Activated CD4-positive, alpha-beta T cell treated with anti-CD3 and anti-CD28 coated beads, Interleukin-2, Interleukin-6, amounts not matched to agents 100 ng/mL and 50 ng/mL, durations not matched to agents 16 hours and 8 hours (primary cell): Measurements from ENCODE around the gene SLC9A4.
"Not testable (repeated sequence)": the region's sequence is repeated elsewhere in the genome, so short reads cannot be mapped to it uniquely, and the experiment has no call there.

Experiments
- DNase-seq: peaks from one replicate; pipeline ENCODE4 v3.0.0-alpha.2; 2020

The SLC9A4 gene

DNA sequence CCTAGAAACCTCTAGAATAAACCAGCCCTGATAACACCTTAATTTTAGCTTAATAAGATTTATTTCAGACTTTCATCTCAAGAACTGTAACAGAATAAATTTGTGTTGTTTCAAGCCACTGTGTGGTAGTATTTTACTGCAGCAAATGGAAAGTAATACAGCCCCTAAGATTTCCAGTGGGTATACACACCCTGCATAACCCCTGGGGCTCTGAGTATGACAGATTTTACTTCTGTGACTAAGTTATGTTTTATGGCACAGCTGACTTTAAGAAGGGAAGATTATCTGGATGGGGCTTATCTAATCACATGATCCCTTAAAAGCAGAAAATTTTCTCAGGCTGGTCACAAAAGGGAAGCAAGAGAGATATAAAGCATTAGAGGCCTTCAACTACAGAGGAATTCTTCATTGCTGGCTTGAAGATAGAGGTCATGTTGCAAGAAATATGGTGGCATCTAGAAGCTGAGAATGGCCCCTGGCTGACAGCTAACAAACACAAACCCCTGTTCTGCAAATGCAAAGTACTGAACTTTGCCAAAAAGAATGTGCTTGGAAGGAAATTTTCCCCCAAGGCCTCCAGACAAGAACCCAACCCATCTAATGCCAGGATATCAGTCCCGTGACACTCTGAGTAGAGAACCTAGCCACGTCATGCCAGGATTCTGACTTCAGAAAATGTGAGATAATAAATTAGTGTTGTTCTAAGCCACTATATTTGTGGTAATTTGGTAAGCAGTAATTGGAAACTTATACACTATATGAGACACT lies 78.5 kb downstream of the SLC9A4 start:
- DNase-seq, result no peak

DNA sequence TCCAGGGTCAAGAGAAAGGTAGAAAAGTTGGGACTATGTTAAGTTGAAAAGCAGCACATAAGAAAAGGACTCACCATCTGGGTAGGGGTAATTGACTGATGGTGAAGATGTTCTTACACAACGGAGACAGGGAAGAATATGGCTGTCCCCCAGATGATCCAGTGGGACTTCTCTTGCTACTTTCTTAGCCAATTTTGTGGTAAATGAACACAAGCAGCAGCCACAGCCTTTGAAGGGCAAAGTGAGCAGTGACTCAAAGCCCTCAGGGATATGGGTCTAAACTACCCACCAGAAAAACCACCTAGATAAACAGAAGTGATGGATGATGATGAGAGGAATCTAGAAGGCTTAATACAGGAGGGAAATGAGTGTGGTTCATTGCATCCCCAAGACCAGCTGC lies 80.6 kb downstream of the SLC9A4 start:
- DNase-seq, result no peak

DNA sequence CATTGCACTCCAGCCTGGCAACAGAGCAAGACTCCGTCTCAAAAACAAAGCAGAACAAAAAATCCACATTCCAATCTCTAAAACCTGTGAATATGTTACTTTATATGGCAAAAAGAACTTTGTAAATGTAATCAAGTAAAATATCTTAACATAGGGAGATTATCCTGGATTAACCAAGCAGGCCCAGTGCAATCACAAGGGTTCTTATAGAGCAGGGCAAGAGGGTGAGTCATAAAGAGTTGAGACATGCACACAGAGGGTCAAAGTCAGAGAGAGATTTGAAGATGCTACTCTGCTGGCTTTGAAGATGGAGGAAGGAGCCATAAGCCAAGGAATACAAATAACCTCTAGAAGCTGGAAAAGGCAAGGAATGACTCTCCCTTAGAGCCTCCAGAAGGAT lies 85.4 kb downstream of the SLC9A4 start:
- DNase-seq, result no peak

DNA sequence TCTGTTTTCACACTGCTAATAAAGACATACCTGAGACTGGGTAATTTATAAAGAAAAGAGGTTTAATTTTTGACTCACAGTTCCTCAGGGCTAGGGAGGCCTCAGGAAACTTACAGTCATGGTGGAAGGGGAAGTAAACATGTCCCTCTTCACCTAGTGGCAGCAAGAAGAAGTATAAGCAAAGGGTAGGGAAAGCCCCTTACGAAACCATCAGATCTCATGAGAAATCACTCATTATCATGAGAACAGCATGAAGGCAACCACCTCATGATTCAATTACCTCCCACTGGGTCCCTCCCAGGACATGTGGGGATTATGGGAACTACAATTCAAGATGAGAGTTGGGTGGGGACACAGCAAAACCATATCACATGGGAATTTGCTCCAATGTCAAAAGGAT lies 89.5 kb downstream of the SLC9A4 start:
- DNase-seq, result not testable (repeated sequence)

DNA sequence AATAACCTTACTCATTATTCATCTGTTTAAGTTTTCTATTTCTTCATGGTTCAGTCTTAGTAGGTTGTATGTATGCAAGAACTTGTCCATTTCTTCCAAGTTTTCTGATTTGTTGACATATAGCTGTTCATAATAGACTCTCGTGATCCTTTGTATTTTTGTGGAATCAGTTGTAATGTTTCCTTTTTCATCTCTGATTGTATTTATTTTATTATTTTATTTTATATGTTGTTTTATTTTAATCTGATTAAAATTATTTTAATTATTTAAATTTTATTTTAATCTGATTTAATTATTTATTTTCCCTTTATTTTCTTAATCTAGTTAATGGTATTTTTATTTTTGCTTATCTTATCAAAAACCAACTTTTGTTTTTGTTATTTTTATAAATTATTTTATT lies 102.9 kb downstream of the SLC9A4 start:
- DNase-seq, result no peak

DNA sequence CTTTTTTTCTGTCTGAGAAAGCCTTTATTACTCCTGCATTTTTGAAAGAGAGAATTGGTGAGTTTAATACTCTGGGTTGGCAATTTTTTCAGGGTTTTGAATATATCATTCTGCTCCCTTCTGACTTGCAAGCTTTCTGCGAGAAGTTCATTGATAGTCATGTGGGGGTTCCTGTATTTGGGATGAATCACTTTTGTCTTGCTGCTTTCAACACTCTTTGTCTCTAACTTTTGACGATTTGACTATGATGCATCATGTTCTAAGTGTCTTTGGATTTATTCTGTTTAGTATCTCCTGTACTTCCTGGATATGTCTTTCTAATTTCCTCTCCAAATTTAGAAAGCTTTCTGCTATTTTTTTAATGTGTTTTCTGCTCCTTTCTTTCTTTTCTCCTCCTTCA lies 105.3 kb downstream of the SLC9A4 start:
- DNase-seq, result no peak

DNA sequence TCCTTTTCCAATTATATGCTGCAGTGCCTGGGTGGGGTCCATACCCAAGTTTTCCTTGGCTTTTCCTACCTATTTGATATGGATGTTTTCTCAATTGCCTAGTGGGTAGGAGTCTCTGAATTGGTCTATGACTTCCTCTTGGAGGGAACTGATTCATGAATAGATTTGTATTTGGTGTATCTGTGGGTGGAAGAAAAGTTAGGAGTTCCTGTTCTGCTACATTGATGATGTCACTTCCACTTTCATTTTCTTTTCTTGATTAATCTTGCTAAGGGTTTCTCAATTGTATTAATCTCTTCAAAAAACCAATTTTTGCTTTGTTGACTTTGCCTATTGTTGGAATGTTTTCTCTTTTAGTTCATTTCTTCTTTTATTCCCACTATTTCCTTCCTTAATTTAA lies 108.9 kb downstream of the SLC9A4 start:
- no peak for DNase-seq

DNA sequence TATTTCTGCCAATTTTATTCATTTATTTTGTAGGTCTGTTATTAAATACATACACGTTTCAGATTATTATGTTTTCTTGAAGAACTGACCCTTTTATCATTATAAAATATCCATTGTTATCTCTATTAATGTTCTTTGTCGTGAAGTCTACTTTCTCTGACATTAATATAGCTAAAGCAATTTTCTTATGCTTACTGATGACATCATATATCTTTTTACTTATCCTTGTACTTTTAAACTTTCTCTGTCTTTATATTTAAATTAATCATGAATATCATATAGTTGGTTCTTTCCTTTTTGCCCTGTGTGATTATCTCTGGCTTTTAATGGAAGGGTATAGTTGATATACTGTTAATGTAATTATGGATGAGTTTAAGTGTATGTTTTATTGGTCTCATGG lies 109.8 kb downstream of the SLC9A4 start:
- no peak for DNase-seq
